Daoy (cell line): Measurements from ENCODE around the gene MFAP3. TPM values are rescaled to one million over a fixed set of nuclear protein-coding genes. Genes with fewer than 3 reads are reported as not detected.

Experiments used
- DNase-seq: peaks from one replicate; pipeline ENCODE4 v3.0.0-alpha.2; 2015; ENCODE audit warnings: low read depth
- total RNA-seq: library from RNA; depleted of rRNA; stranded (reverse); fragments of >200 nt; shearing (Covaris generic); gene quantifications from 2 replicates; pipeline ENCODE4 v1.2.3, GENCODE V29; 2014; rRNA removed

Gene MFAP3
- total RNA-seq, 1 experiment from 2014 or later: 60.5 TPM

DNA sequence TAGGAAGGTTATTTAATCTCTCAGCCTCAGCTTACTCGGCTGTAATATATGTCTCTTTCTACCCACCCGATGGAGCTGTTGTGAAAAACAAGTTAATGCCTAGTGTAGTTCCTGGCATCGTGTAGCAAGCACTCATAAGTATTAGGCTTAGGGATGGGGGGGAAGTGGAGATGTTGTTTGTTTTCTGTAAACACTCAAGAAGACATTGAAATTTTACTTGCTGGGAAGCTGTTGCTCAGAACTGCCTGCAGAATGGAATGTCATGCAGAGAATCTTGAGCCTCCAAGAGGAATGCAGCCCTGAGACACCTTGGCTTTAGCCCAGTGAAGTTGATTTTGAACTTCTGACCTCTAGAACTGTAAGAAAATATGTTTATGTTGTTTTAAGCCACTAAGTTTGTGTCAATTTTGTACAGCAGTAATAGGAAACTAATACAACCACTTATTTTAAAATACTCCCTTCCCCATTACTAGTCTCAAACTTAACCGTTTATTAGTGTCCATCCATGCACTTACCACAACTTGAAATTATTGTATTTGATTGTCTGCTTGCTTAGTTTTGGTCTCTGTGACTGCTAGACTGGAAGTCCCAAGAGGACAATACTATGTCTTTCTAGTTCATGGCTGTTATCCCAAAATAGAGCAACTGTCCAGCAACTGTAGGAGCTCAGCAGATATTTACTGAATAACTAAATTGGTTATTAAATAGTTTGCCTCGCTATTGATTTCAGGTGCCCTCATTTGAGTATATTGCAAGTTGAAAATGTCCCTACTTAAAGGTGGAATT is 53.8 kb downstream of the MFAP3 start:
- DNase-seq: no peak

- no peak for DNase-seq
Observed at GRCh38 chr5:154093142-154093532, 54.4 kb downstream of the MFAP3 start.

GRCh38 chr5:154095904-154096303 is 57.1 kb downstream of the MFAP3 start:
- no peak for DNase-seq

DNA sequence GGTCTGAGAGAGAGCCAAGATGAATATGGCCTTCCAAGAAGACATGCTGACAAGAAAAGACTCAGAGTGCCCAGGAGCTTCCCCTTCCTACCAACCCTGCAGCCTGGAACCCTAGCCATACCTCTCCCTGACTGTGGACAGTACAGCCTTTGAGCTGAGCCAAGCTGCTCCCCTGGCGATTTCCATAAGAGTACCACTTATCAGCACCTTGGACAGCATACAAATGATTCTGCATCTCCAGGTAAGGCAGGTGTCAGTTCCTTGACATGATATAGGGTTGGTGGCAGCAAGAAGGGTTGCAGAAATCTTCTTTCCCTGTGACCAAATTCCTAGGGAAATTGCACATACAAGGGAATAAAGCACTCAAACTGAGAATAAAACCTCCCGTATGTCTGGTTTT is 58.3 kb downstream of the MFAP3 start:
- DNase-seq: no peak

DNA sequence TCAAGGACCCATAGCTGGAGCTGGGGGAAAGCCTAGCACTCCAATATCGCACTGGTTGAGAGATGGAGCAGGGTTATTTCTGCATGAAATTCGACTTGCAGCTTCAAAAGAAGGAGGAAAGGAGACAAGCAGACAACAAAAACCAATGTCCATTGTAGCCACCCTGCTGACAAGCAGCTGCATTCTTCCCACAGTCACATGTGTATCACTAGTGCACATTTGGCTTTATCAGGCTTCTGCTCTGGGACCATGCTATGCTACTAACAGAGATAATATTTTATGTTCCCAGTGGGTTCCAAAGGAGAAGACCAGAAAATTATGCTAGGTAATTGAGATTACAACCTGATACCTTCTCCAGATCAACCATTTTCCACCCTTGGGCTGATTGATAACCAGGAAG is 59.7 kb downstream of the MFAP3 start:
- no peak for DNase-seq

DNA sequence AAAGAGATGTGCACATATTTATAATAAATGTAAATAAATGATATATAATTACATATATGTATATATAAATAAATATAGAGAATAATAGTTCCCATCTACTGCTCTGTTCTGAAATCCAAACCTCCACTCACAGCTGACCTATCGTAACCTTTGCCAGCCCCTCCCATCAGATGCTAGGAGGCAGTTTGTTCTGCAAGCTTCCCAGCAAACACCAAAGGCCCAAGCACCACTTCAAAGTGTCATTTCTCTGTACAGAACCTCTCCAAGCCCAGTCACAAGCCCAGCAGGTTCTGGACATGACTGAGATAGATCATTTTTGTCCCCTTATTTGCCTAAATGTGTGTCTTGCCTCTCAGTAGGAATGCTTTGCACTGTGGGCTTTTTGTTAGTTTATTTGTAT is 62.4 kb downstream of the MFAP3 start:
- DNase-seq: no peak

DNA sequence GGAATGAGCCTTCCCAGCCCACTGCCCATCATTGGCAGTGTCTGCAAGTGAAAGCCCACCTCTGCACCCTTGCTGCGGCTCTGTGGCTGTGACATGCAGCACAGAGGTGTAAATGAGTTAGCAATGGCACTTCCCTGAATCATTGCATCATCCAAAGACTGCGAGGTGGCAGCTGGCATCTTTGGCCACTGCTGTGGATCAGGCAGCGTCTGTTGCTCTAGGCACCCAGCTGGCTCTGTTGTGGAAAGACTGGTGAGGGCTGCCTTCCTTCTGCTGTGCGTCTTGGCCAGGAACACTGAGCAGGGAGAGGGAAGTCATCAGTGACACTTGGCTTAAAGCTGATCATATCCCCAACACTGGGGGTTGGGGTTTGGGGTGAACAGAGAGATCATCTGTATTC is 64.5 kb downstream of the MFAP3 start:
- DNase-seq: no peak

Other genes with a start within 250 kb of the MFAP3 start
- gene FAM114A2, start 57 bp upstream of the MFAP3 start, total RNA-seq: 23.8 and 38.4 TPM in 2 replicates
- 31.2 and 44.7 TPM in 2 replicates for gene GALNT10, start 151.8 kb downstream of the MFAP3 start, total RNA-seq